MCF 10A (cell line): Measurements from ENCODE around the gene USH1C. TPM values are rescaled to one million over a fixed set of nuclear protein-coding genes. Genes with fewer than 3 reads are reported as not detected.

ENCODE experiments used
- BruUV-seq: library from RNA; stranded (reverse); fragments of 400-500 nt; replicated peaks from 2 replicates; lab custom pipeline; 2021; lab: Mats Ljungman, UMichigan
- CTCF ChIA-PET: fragments of 300-600 bp; sonication (Branson Sonifier 250); formaldehyde crosslinking; extraction: SDS; loops from one replicate; lab custom pipeline; 2021; ENCODE audit warnings: antibody characterized with exemption, inconsistent platforms; lab: Yijun Ruan, JAX
- POLR2A ChIA-PET: fragments of 300-600, 350-650 bp; sonication (Branson Sonifier 250); formaldehyde crosslinking; extraction: SDS; loops from one replicate; lab custom pipeline; 2020; ENCODE audit warnings: antibody characterized with exemption, inconsistent platforms; lab: Yijun Ruan, JAX
- DNase-seq: peaks from one replicate; pipeline ENCODE4 v3.0.0-alpha.2; 2018; ENCODE audit not compliant: unreplicated experiment
- H3K27ac Mint-ChIP-seq: one replicate; pipeline ENCODE4 v1.8.0; 2022; ENCODE audit warnings: mild to moderate bottlenecking, low read depth, mixed read lengths; ENCODE audit not compliant: unreplicated experiment
- H3K27me3 Mint-ChIP-seq: one replicate; pipeline ENCODE4 v1.8.0; 2022; ENCODE audit warnings: mixed read lengths; ENCODE audit not compliant: insufficient read depth, unreplicated experiment
- H3K36me3 Mint-ChIP-seq: one replicate; pipeline ENCODE4 v1.8.0; 2022; ENCODE audit warnings: mild to moderate bottlenecking, moderate library complexity, mixed read lengths; ENCODE audit not compliant: insufficient read depth, unreplicated experiment
- H3K4me1 Mint-ChIP-seq: one replicate; pipeline ENCODE4 v1.8.0; 2022; ENCODE audit warnings: mixed read lengths; ENCODE audit not compliant: insufficient read depth, unreplicated experiment
- H3K4me3 Mint-ChIP-seq: one replicate; pipeline ENCODE4 v1.8.0; 2022; ENCODE audit warnings: mild to moderate bottlenecking, moderate library complexity, mixed read lengths; ENCODE audit not compliant: unreplicated experiment
- H3K9me3 Mint-ChIP-seq: one replicate; pipeline ENCODE4 v1.8.0; 2022; ENCODE audit warnings: mixed read lengths; ENCODE audit not compliant: unreplicated experiment
- CTCF ChIP-seq: fragments of 200-600 bp; IDR thresholded peaks from one replicate; pipeline ENCODE4 v1.8.0; 2022; ENCODE audit warnings: antibody characterized with exemption, mild to moderate bottlenecking; ENCODE audit not compliant: unreplicated experiment
- intact Hi-C: fragments of 100-400 bp; cut with micrococcal nuclease; formaldehyde crosslinking; loops from 2 replicates; pipeline ENCODE4 v1.14.1; 2022
- total RNA-seq: library from RNA; stranded (reverse); gene quantifications from 2 replicates; pipeline ENCODE4 v1.2.3, GENCODE V29; 2022

Gene USH1C
- total RNA-seq, 1 experiment from 2014 or later = not detected

- no peak for TF ChIP-seq CTCF
- Mint-ChIP-seq H3K9me3 (no peaks in the 10 kb centered on the region), H3K4me3 (no peak overlapping the region), H3K27ac (no peak overlapping the region), H3K4me1 (no peaks in the 10 kb centered on the region), H3K36me3 (peaks cover 10% of the 10 kb centered on the region), H3K27me3 (peaks cover 26% of the 10 kb centered on the region)
- BruUV-seq = no TSS peak
- intact Hi-C loops = no loop called here
- CTCF ChIA-PET = interaction anchor here (0.6 to 1.5 kb wide), 2 partner anchors 41 to 64 kb away, joined by 3 to 4 read pairs; no protein-coding TSS in a partner anchor
- no peak for DNase-seq
- POLR2A ChIA-PET = interaction anchor here (0.6 kb wide), 1 partner anchor 14 kb away, joined by 3 read pairs; no protein-coding TSS in a partner anchor
Observed at GRCh38 chr11:17463546-17464174, 80.6 kb downstream of the USH1C start.

- Mint-ChIP-seq H3K36me3 (peaks cover 10% of the 10 kb centered on the region), H3K9me3 (no peaks in the 10 kb centered on the region), H3K4me3 (no peak overlapping the region), H3K27ac (no peak overlapping the region), H3K4me1 (no peaks in the 10 kb centered on the region), H3K27me3 (peaks cover 33% of the 10 kb centered on the region)
- no peak for TF ChIP-seq CTCF
- no TSS peak for BruUV-seq
- intact Hi-C loops = no loop called here
- no peak for DNase-seq
- POLR2A ChIA-PET = no interaction called here
- CTCF ChIA-PET = no interaction called here
Observed at GRCh38 chr11:17462940-17463339, 81.3 kb downstream of the USH1C start.

GRCh38 chr11:17460406-17460805, 83.8 kb downstream of the USH1C start:
- H3K9me3 Mint-ChIP-seq = no peaks in the 10 kb centered on the region
- TF ChIP-seq CTCF = no peak
- no peak overlapping the region for H3K4me3 Mint-ChIP-seq
- BruUV-seq = no TSS peak
- no peak for DNase-seq
- POLR2A ChIA-PET = no interaction called here
- intact Hi-C loops = no loop called here
- H3K27me3 Mint-ChIP-seq = peaks cover 57% of the 10 kb centered on the region
- CTCF ChIA-PET = interaction anchor here (0.9 kb wide), 1 partner anchor 68 kb away, joined by 5 read pairs; no protein-coding TSS in a partner anchor
- H3K4me1 Mint-ChIP-seq = no peaks in the 10 kb centered on the region
- H3K27ac Mint-ChIP-seq = no peak overlapping the region
- peaks cover 7% of the 10 kb centered on the region for H3K36me3 Mint-ChIP-seq

- Mint-ChIP-seq H3K27me3 (peaks cover 57% of the 10 kb centered on the region), H3K9me3 (no peaks in the 10 kb centered on the region), H3K4me1 (no peaks in the 10 kb centered on the region), H3K36me3 (peaks cover 7% of the 10 kb centered on the region), H3K4me3 (no peak overlapping the region), H3K27ac (no peak overlapping the region)
- DNase-seq = no peak
- ChIA-PET CTCF (interaction anchor here (0.7 to 1.4 kb wide), 3 partner anchors 40 to 69 kb away, joined by 3 to 5 read pairs (median 4); no protein-coding TSS in a partner anchor), POLR2A (no interaction called here)
- TF ChIP-seq CTCF = no peak
- intact Hi-C loops = no loop called here
- no TSS peak for BruUV-seq
Observed at GRCh38 chr11:17459236-17459896, 84.8 kb downstream of the USH1C start.
